Measurements from ENCODE around the gene RGS1.

DNA sequence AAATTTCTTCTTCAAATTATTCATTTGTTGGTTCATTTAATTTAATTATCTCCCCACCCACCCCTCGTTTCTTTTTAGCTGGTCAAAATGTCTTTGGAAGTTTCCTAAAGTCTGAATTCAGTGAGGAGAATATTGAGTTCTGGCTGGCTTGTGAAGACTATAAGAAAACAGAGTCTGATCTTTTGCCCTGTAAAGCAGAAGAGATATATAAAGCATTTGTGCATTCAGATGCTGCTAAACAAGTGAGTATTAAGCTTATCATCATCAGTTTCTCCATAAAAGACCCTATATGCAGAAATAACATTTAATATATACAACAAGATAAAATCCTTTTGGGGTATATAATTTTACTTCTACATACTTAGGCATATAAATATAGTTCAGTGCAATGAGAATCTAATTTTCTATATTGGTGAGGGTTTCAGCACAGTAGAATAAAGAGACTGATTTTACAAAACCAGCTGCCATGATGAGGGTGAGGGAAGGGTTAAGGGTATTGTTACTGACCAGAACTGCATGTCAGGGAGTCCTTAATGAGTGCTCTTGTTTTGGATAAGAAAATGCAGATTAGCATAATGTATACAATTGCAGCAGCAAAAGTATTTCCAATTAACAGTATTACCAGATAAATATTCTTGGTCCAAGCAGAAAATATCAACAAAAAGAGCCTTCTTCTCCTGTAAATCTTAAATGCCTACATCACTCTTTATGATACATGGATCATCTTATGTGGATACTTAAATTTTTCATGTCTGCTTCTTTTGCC is 2.8 kb downstream of the RGS1 start:
- TF ChIP-seq, protein P1, sequence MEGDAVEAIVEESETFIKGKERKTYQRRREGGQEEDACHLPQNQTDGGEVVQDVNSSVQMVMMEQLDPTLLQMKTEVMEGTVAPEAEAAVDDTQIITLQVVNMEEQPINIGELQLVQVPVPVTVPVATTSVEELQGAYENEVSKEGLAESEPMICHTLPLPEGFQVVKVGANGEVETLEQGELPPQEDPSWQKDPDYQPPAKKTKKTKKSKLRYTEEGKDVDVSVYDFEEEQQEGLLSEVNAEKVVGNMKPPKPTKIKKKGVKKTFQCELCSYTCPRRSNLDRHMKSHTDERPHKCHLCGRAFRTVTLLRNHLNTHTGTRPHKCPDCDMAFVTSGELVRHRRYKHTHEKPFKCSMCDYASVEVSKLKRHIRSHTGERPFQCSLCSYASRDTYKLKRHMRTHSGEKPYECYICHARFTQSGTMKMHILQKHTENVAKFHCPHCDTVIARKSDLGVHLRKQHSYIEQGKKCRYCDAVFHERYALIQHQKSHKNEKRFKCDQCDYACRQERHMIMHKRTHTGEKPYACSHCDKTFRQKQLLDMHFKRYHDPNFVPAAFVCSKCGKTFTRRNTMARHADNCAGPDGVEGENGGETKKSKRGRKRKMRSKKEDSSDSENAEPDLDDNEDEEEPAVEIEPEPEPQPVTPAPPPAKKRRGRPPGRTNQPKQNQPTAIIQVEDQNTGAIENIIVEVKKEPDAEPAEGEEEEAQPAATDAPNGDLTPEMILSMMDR (IDR thresholded peaks at IDR 0.05), result no peak
- TF ChIP-seq POLR2A (IDR thresholded peaks at IDR 0.05), result no peak
